A673 (cell line): ENCODE data around the gene MAP2K5.

Experiments used
- EZH2 ChIP-seq: fragments of 200-600 bp; sonication (generic); IDR thresholded peaks from 2 replicates; pipeline ENCODE4 v1.6.1; 2017; ENCODE audit warnings: borderline replicate concordance, low read depth, mild to moderate bottlenecking, mixed read lengths, antibody characterized with exemption, low read length; ENCODE audit not compliant: poor library complexity, severe bottlenecking
- TF ChIP-seq, protein P1 (sequence below): fragments of 300-800, 200-600 bp; sonication (generic); conservative IDR thresholded peaks from 2 replicates; pipeline ENCODE4 v1.5.1; 2017; ENCODE audit warnings: low read depth, mild to moderate bottlenecking, antibody characterized with exemption, low read length, moderate library complexity, mixed read lengths

- TF ChIP-seq, protein P1, sequence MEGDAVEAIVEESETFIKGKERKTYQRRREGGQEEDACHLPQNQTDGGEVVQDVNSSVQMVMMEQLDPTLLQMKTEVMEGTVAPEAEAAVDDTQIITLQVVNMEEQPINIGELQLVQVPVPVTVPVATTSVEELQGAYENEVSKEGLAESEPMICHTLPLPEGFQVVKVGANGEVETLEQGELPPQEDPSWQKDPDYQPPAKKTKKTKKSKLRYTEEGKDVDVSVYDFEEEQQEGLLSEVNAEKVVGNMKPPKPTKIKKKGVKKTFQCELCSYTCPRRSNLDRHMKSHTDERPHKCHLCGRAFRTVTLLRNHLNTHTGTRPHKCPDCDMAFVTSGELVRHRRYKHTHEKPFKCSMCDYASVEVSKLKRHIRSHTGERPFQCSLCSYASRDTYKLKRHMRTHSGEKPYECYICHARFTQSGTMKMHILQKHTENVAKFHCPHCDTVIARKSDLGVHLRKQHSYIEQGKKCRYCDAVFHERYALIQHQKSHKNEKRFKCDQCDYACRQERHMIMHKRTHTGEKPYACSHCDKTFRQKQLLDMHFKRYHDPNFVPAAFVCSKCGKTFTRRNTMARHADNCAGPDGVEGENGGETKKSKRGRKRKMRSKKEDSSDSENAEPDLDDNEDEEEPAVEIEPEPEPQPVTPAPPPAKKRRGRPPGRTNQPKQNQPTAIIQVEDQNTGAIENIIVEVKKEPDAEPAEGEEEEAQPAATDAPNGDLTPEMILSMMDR: no peak
- no peak for TF ChIP-seq EZH2
These were observed 44.8 kb downstream of the MAP2K5 start for GRCh38 chr15:67587331-67587730.
